Activated CD4-positive, alpha-beta memory T cell treated with anti-CD3 and anti-CD28 coated beads, Interleukin-2, amount 10 ng/mL, durations not matched to agents 7 days and 5 days (primary cell): ENCODE measurements around the gene PEX14. TPM values are rescaled to one million over a fixed set of nuclear protein-coding genes. Genes with fewer than 3 reads are reported as not detected.

Source experiments
- CTCF ChIA-PET: fragments of 350-600 bp; sonication (Branson Sonifier 250); formaldehyde crosslinking; loops from one replicate; lab custom pipeline; 2021; ENCODE audit warnings: antibody characterized with exemption, inconsistent platforms; lab: Charles Lee
- POLR2A ChIA-PET: fragments of 350-600 bp; sonication (Branson Sonifier 250); formaldehyde crosslinking; loops from one replicate; lab custom pipeline; 2021; ENCODE audit warnings: antibody characterized with exemption; lab: Charles Lee
- DNase-seq: peaks from one replicate; pipeline ENCODE4 v3.0.0-alpha.2; 2020
- H3K27ac Mint-ChIP-seq: one replicate; pipeline ENCODE4 v1.8.0; 2021; ENCODE audit warnings: mild to moderate bottlenecking, mixed read lengths
- H3K27me3 Mint-ChIP-seq: one replicate; pipeline ENCODE4 v1.8.0; 2021; ENCODE audit warnings: mixed read lengths
- H3K36me3 Mint-ChIP-seq: one replicate; pipeline ENCODE4 v1.8.0; 2021; ENCODE audit warnings: low read depth, mixed read lengths
- H3K4me1 Mint-ChIP-seq: one replicate; pipeline ENCODE4 v1.8.0; 2021; ENCODE audit warnings: mixed read lengths
- H3K4me3 Mint-ChIP-seq: one replicate; pipeline ENCODE4 v1.8.0; 2021; ENCODE audit warnings: mild to moderate bottlenecking, mixed read lengths
- H3K9me3 Mint-ChIP-seq: one replicate; pipeline ENCODE4 v1.8.0; 2021; ENCODE audit warnings: mixed read lengths
- total RNA-seq, 2 experiments: library from RNA; stranded (reverse); gene quantifications; one replicate each; pipeline ENCODE4 v1.2.3, GENCODE V29; 2021

Gene PEX14
- total RNA-seq, 2 experiments from 2014 or later = 18.9 to 20.1 TPM

DNA sequence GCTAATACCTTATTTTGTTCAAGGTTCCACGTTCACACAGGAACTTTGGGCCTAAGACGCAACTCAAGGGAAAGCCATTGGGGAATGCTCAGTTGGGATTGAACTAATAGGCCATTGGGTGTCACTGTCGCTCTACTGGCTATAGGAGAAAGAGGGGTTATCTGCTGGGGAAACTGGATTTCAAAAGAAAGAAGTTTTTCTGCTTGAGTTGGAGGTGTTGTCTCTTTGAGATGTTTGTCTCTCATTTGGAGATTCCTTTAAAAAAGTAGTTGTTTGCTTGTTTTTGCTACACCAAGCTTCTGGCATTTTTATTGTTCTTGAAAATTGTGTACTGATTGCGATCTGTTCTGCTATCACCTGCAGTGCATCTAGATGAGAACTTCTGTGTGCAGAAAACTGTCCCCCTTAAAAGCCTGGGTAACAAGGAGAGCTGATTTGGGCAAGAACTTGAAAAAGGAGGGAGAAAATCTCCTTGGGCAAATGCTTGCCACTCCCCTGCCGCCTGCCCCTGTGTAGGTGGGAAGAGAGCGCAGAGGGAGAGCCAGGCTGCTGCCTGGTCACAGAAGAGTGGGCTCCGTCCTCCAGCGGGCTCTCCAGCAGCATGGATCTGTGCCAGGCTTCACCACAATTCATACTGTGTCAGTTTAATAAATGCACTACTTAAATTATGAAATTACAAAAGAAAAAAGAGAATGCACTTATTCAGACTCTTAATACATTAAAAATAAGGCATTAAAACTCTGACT, 39.9 kb downstream of the PEX14 start:
- ChIA-PET CTCF (interaction anchor here (1.0 to 1.4 kb wide), 3 partner anchors 16 to 21 kb away, joined by 3 to 6 read pairs (median 3); no protein-coding TSS in a partner anchor), POLR2A (no interaction called here)
- H3K9me3 Mint-ChIP-seq = no peaks in the 10 kb centered on the region
- peaks cover 66% of the 10 kb centered on the region for H3K4me1 Mint-ChIP-seq
- H3K27ac Mint-ChIP-seq = no peak overlapping the region
- no peak for DNase-seq
- peaks cover 11% of the 10 kb centered on the region for H3K36me3 Mint-ChIP-seq
- no peaks in the 10 kb centered on the region for H3K27me3 Mint-ChIP-seq
- no peak overlapping the region for H3K4me3 Mint-ChIP-seq

DNA sequence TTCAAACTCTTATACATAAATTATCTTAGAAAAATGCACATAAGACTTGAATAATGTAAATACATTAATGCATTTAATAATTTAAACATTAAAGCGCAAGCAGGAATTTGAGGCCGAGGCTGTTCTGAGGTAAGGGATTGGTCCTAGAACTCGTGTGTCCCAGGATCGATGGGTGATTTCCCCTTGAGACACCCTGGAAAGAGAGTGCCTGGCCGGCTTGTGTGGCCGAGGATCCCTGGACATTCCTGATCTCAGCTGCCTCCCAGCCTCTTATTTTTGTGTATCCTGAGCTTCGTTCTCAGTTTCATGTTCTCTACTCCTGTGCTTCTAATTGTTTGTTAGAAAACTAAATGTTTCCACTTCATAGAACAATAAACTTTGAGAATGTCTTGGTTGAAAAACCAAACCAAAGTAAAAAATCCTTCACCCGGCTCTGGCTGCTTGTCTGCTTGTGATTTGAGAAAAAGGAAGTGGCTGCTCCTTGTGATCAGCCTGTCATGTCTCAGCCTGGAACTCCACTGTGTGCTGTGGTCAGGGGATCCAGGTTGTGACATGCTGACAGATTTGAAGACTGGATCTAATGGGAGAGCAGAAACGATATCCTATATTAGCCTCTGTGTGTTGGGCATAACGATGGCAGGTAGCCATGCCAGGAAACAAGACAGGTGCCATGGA, 40.7 kb downstream of the PEX14 start:
- no peak for DNase-seq
- H3K4me1 Mint-ChIP-seq = peaks cover 60% of the 10 kb centered on the region
- H3K36me3 Mint-ChIP-seq = peaks cover 9% of the 10 kb centered on the region
- ChIA-PET CTCF (interaction anchor here (1.2 kb wide), 1 partner anchor 20 kb away, joined by 3 read pairs; no protein-coding TSS in a partner anchor), POLR2A (no interaction called here)
- H3K27me3 Mint-ChIP-seq = no peaks in the 10 kb centered on the region
- no peak overlapping the region for H3K27ac Mint-ChIP-seq
- H3K9me3 Mint-ChIP-seq = no peaks in the 10 kb centered on the region
- no peak overlapping the region for H3K4me3 Mint-ChIP-seq

DNA sequence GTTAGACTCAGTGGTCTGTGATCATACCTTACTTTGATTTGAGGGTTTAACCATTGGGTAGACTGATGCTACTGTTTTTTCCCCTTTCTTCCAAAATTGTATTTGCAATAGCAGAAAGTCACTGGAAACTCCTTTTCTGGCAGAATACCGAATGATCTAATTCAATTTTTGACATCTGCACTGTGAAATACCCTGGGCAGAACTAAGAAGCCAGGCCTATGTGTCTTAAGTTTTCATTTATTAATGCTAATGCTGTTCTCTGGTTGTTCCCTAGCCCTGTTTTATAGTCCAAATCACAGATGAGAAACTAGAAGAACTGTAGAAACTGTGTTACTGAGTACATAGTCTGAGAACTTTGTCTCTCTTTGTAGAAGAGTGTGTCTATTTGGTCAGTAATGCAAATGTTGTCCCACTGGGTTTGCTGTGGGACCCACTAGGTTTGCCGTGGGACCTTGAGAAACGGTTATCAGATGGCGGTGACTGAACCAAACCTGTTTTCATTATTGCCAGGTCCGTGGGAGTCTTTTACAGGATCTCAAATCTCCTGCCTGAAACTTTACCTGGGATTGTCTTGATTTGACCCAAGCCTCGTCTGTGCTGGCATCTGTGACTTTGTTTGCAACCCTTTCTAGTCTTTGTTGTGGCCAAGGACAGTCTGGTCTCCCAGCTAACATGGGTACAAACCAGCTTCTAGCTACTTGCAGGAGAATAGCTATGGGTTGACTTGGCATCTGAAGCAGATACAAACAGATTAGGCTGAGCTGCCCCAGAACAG, 41.4 kb downstream of the PEX14 start:
- Mint-ChIP-seq H3K27ac (no peak overlapping the region), H3K27me3 (no peaks in the 10 kb centered on the region), H3K4me1 (peaks cover 57% of the 10 kb centered on the region), H3K9me3 (no peaks in the 10 kb centered on the region), H3K36me3 (peaks cover 11% of the 10 kb centered on the region), H3K4me3 (no peak overlapping the region)
- no peak for DNase-seq
- ChIA-PET CTCF (interaction anchor here (1.0 kb wide), 1 partner anchor 8 kb away, joined by 3 read pairs; no protein-coding TSS in a partner anchor), POLR2A (no interaction called here)

DNA sequence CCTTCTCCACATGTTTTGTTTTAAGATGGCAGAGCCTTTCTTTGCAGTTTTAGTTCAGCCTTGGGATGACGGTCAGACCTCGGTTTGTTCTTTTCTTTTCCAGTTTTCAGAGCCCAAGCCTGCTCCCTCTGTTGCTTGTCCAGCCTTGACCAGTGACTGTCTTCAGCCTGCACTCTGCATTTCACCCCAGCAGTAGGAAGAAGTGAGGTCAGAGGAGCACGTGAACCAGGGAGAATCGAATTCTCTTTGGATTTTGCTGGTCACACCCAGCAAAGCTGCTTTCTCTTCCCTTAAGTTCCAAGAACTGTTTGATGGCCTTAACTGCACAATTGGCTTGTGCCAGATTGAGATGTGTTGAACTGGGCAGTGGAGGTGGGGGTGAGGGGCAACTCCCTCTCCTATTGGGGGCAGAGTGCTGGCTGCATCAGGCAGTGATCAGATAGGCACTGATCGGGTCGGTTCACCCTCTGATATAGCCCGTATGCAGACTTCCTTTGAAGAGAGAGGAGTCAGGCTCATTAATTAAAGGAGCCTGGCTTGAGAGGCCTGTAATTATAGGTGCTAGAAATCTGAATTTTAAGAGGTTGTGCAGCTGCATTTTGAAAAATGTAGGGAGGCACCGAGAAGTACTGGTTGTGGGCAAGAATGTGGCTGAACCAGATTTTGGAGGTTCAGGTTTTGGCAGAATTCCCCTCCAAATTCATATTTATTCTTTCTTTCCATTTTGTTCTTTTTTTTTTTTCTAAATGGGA, 42.4 kb downstream of the PEX14 start:
- DNase-seq = no peak
- no peak overlapping the region for H3K27ac Mint-ChIP-seq
- H3K4me3 Mint-ChIP-seq = no peak overlapping the region
- H3K9me3 Mint-ChIP-seq = no peaks in the 10 kb centered on the region
- peaks cover 57% of the 10 kb centered on the region for H3K4me1 Mint-ChIP-seq
- H3K27me3 Mint-ChIP-seq = no peaks in the 10 kb centered on the region
- peaks cover 16% of the 10 kb centered on the region for H3K36me3 Mint-ChIP-seq
- ChIA-PET CTCF (interaction anchor here (1.0 kb wide), 1 partner anchor 9 kb away, joined by 3 read pairs; no protein-coding TSS in a partner anchor), POLR2A (no interaction called here)

DNA sequence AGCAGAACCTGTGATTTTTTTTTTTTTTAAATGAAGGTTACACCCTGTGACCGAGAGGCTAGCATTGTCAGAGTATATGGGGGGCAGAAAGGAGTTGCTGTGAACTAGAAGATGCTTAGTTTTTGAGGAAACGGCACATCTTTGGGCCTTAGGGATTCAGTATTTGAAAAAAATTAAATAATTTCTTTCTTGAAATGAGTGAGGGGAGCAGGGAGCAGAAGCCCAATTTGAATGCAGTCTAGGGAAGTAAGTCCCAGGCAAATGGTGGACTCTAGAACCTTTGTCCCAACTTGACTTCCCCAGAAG, 42.9 kb downstream of the PEX14 start:
- peaks cover 57% of the 10 kb centered on the region for H3K4me1 Mint-ChIP-seq

DNA sequence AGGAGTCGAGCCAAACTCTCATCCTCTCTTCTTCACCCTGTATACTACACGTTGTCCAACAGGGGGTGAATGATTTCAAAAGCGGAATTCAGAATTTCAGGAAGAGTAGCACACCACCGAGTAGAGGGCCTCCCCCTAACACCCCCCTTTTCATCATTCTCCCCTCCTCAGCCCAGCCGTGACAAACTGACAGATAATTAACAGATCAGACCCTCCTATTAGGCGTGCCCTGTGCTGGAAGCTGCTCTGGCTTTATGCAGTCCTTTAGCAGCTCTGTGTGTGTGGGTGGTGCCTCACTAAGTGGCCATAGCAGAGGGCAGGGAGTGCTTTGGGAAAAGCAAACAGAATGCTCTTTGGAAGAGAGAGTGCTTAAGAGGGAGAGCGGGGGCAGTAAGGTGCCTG, 44.3 kb downstream of the PEX14 start:
- POLR2A ChIA-PET = no interaction called here
- Mint-ChIP-seq H3K4me3 (no peak overlapping the region), H3K4me1 (peaks cover 47% of the 10 kb centered on the region), H3K27ac (no peak overlapping the region), H3K36me3 (peaks cover 19% of the 10 kb centered on the region), H3K27me3 (no peaks in the 10 kb centered on the region), H3K9me3 (no peaks in the 10 kb centered on the region)
- CTCF ChIA-PET = interaction anchor here (1.1 kb wide), 1 partner anchor 12 kb away, joined by 4 read pairs; no protein-coding TSS in a partner anchor
- DNase-seq = no peak

More for the DNA sequence above, 42.9 kb downstream of the PEX14 start:
- H3K27ac Mint-ChIP-seq = no peak overlapping the region
- CTCF ChIA-PET = no interaction called here
- H3K36me3 Mint-ChIP-seq = peaks cover 16% of the 10 kb centered on the region
- DNase-seq = no peak
- no peaks in the 10 kb centered on the region for H3K27me3 Mint-ChIP-seq
- no peak overlapping the region for H3K4me3 Mint-ChIP-seq
- POLR2A ChIA-PET = no interaction called here
- H3K9me3 Mint-ChIP-seq = no peaks in the 10 kb centered on the region

DNA sequence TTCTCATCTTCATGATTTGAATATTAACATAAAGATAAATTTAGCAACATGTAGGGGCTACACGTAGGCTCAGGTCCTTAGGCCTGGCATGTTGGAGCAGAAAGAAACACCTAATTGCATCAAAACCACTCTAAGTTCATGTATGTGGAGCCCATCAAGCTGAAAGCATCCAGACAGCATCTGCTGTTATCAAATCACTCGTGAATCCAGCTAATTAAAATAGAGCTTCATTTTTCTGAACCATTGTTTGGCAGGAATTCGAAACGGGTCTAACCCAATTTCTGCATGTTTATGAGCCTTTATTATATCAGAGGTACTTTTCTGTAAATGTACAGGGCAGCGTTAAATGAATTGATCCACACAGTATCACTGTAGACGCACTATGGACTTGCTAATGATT, 45.7 kb downstream of the PEX14 start:
- CTCF ChIA-PET = interaction anchor here (1.1 kb wide), 1 partner anchor 13 kb away, joined by 5 read pairs; no protein-coding TSS in a partner anchor
- POLR2A ChIA-PET = interaction anchor here (1.0 to 3.0 kb wide), 3 partner anchors 8 to 11 kb away, joined by 3 to 12 read pairs (median 5); no protein-coding TSS in a partner anchor

DNA sequence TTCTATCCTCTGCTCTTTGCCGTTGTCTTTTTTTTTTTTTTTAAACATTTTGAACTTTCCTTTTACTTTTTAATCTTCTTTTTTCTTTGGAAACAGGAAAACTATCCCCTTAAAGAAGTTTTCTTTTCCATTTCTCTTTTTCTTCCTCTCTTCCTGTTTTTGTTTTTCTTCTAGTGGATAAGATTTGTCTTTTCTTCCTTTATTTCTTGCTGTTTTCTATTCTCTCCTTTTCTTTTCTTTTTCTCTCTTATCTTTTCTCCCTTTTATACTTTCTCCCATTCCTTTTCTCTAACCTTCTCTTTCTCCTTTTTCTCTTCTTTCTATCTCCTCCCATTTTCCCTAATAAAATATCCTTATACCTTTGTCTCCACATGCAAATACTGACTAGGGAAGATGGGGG, 46.2 kb downstream of the PEX14 start:
- H3K4me1 Mint-ChIP-seq = peaks cover 40% of the 10 kb centered on the region
- POLR2A ChIA-PET = interaction anchor here (1.0 to 3.0 kb wide), 3 partner anchors 8 to 11 kb away, joined by 3 to 12 read pairs (median 5); no protein-coding TSS in a partner anchor
- CTCF ChIA-PET = interaction anchor here (1.1 to 1.2 kb wide), 2 partner anchors 13 to 26 kb away, joined by 3 read pairs; no protein-coding TSS in a partner anchor
- no peak for DNase-seq
- H3K27me3 Mint-ChIP-seq = no peaks in the 10 kb centered on the region
- H3K9me3 Mint-ChIP-seq = no peaks in the 10 kb centered on the region
- H3K27ac Mint-ChIP-seq = no peak overlapping the region
- H3K4me3 Mint-ChIP-seq = no peak overlapping the region
- H3K36me3 Mint-ChIP-seq = peaks cover 19% of the 10 kb centered on the region

More for the DNA sequence above, 45.7 kb downstream of the PEX14 start:
- Mint-ChIP-seq H3K4me1 (peaks cover 44% of the 10 kb centered on the region), H3K36me3 (peaks cover 19% of the 10 kb centered on the region), H3K9me3 (no peaks in the 10 kb centered on the region), H3K27ac (no peak overlapping the region), H3K4me3 (no peak overlapping the region), H3K27me3 (no peaks in the 10 kb centered on the region)
- no peak for DNase-seq

DNA sequence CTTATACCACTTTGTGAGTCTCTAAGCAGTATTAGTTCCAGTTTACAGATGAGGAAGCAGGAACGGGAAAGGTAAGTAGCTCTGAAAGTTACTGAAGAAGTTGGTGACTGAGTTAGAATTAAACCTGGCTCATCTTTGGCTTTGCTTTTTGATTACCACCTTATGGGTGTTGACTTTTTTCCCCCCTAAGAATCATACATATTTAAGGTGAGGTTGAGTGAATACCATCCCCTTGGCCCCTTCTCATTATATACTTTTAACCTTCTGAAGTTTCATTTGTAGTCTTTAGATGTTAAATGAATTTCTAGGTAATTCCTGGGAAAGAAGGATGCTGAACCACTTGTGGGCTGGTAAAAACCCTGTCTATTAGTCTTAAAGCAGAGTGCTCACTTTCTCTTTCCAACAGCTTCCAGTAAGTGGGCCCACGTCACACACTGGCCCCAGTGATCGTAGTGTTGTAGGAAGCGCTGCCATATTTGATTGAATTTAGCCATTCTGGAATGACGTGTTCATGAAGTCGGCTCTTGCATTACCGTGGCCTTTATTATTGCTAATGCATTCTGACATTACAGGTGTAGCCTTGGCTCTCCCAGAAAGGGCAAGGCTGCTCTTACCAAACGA, 46.9 kb downstream of the PEX14 start:
- ChIA-PET POLR2A (interaction anchor here (1.4 to 3.0 kb wide), 2 partner anchors 9 to 11 kb away, joined by 9 to 12 read pairs; no protein-coding TSS in a partner anchor), CTCF (interaction anchor here (0.6 to 1.2 kb wide), 4 partner anchors 9 to 99 kb away, joined by 3 to 4 read pairs (median 3); no protein-coding TSS in a partner anchor)
- DNase-seq = no peak
- Mint-ChIP-seq H3K9me3 (no peaks in the 10 kb centered on the region), H3K36me3 (peaks cover 19% of the 10 kb centered on the region), H3K4me3 (no peak overlapping the region), H3K27me3 (no peaks in the 10 kb centered on the region), H3K27ac (no peak overlapping the region), H3K4me1 (peaks cover 36% of the 10 kb centered on the region)

DNA sequence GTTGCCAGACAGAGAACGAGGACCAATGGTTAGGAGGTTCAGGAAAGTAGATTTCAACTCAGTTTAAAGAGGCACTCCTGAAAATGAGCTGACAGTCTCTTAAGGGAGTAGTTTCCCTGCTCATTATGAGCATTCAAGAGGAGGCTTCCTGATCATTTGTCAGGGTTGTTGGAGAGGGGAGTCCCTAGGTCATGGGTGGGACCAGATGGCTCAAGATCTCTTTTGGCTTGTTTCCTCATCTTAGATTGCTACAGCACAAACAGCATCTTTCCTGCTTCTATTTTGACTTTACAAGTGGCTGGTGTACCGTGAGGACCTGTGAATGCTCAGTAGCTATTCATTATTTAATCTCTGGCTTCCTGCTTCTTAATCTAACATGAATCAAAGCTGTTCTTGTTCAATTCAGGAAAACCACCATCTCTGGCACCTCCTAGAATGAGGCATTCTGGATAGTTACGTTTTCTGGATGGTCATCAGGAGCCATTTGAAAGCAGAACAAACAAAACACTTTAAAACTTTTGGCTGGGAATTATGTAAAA, 47.6 kb downstream of the PEX14 start:
- POLR2A ChIA-PET = interaction anchor here (1.4 to 3.0 kb wide), 2 partner anchors 10 to 11 kb away, joined by 9 to 12 read pairs; no protein-coding TSS in a partner anchor
- Mint-ChIP-seq H3K36me3 (peaks cover 19% of the 10 kb centered on the region), H3K4me3 (no peak overlapping the region), H3K27ac (no peak overlapping the region), H3K27me3 (no peaks in the 10 kb centered on the region), H3K4me1 (peaks cover 32% of the 10 kb centered on the region), H3K9me3 (no peaks in the 10 kb centered on the region)
- CTCF ChIA-PET = interaction anchor here (0.8 to 3.9 kb wide), 4 partner anchors 8 to 28 kb away, joined by 3 to 26 read pairs (median 6); no protein-coding TSS in a partner anchor
- DNase-seq = no peak

DNA sequence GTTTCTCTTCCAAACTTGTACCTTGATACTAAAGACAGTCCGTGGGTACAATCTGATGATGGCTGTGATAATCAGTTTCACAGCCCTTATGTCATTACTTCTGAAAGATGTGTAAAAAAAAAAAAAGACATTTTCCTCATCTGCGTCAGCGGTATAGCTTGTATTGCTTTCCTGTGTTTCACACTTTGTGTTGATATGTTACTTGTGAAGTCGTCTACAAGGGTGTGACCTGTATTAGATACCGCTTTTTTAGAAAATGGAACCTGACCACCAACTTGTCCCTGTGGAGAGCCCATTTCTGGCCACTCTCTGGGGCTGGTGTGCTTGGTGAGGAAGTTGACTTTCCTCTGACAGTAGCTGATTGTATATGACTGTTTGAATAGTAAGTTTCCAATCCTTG, 50.5 kb downstream of the PEX14 start:
- no peak overlapping the region for H3K4me3 Mint-ChIP-seq
- ChIA-PET CTCF (interaction anchor here (1.1 to 3.9 kb wide), 3 partner anchors 18 to 433 kb away, joined by 3 to 26 read pairs (median 4); no protein-coding TSS in a partner anchor), POLR2A (interaction anchor here (0.6 to 1.0 kb wide), 2 partner anchors 14 to 1951 kb away, joined by 3 to 6 read pairs; no protein-coding TSS in a partner anchor)
- DNase-seq = no peak
- no peak overlapping the region for H3K27ac Mint-ChIP-seq
- peaks cover 31% of the 10 kb centered on the region for H3K4me1 Mint-ChIP-seq
- H3K9me3 Mint-ChIP-seq = no peaks in the 10 kb centered on the region
- peaks cover 14% of the 10 kb centered on the region for H3K36me3 Mint-ChIP-seq
- no peaks in the 10 kb centered on the region for H3K27me3 Mint-ChIP-seq
